HG02798 (cell line): ENCODE results near the gene DNAH17.

Experiments used
- ATAC-seq: cut with Tn5 transposase; IDR thresholded peaks from one replicate; pipeline ENCODE4 v1.9.1; 2021; ENCODE audit warnings: mild to moderate bottlenecking; ENCODE audit not compliant: unreplicated experiment, poor library complexity

DNAH17 gene

DNA sequence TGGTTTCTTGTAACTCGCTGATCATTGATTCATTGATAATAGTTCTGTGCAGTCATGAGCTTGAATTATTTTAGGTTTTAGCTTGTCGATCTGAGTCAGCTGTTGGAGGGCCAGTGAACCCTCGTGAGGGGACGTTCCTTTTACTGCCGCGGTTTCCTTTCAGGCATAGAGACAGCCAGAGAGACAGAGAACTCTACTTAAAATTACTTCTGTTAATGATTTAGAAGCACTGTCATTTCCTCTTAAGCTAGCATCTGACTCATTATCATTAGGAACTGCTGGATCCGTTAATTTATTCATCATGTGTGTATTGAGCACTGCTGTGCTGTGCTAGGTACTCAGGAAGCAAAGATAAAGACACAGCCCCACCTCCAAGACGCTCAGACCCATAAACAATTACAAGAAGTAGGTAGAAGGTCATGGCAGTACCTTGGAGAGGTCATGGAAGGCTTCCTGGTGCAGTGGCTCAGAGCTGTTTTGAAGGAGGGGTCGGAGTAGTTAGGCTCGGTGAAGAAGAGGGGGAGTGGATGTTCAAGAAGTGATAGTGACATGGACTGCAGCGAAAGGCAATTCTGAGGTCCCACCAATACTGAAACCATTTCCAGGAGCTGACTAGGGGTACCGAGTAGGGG lies 195.5 kb downstream of the DNAH17 start:
- ATAC-seq = no peak

- ATAC-seq = no peak
These were observed 196.8 kb downstream of the DNAH17 start for GRCh38 chr17:78380370-78380769.

GRCh38 chr17:78379131-78379491 lies 198.1 kb downstream of the DNAH17 start:
- ATAC-seq = no peak

DNA sequence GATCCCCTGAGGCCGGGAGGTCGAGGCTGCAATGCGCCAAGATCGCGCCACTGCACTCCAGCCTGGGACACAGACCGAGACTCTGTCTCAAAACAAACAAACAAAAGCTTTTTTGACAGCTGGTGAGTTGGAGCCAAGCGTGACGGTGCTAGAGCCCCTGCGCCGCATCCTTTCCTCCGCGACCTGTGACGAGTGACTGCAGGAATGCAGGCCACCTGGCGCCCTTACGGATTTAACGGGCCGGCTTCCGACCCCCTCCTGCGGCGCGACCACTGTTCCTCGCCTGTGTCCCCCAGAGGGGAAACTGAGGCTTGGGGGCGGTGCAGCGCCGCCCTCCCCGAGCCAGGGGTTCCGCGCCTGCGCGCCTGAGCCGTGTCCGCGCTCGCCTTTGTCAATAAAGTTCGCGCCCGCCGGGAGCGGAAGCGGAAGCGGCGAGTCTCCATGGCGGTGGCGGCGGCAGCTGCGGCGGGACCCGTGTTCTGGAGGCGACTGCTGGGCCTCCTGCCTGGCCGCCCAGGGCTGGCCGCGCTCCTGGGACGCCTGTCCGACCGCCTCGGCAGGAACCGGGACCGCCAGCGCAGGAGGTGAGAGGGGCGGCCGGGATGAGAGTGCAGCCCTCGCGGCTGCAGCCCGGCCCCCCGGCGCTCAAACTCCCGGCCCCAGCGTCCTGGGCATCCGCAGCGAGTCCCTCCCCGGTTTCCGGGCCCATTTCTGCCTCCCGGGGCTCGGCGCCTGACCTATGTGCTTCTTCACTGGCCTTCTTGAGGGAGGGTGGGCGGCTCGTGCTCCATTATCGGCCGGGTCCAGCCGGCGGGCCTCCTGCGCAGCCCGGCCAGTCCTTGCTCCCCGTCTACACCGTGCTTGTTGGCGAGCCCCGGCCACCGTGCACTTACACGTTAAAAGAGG lies 198.7 kb downstream of the DNAH17 start, which contains the start of gene PGS1:
Gene PGS1 (plus strand): TSS at position 425 of the 906 bp plus-strand sequence. CDS start 17 bp downstream, at position 442.
- ATAC-seq = peak; percentile 77

DNA sequence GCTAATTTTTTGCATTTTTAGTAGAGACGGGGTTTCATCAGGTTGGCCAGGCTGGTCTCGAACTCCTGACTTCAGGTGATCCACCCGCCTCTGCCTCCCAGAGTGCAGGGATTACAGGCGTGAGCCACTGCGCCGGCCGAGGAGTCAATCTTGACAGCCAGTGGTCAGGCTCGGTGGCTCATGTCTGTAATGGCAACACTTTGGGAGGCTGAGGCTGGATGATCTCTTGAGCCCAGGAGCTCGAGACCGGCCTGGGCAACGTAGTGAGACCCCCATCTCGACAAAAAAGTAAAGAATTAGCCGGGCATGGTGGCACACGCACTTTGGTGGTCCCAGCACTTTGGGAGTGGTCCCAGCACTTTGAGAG lies 199.4 kb downstream of the DNAH17 start:
- no peak for ATAC-seq

DNA sequence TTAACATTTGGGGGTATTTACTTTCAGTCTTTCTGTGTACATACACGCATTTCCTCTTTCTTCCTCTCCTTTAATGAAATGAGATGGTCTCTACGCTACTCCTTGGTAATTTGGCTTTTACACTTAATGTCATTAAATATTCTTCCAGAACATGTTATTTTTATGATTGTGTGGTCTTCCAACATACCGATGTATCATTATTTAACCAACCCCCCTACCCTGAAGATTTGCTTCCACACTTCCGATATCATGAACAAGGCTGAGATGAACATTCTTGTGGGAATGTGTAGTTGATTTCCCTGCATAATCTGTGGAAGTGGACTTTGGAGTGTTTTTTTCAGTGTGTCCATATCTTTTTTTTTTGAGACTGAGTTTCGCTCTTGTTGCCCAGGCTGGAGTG lies 201.0 kb downstream of the DNAH17 start:
- ATAC-seq = no peak

DNA sequence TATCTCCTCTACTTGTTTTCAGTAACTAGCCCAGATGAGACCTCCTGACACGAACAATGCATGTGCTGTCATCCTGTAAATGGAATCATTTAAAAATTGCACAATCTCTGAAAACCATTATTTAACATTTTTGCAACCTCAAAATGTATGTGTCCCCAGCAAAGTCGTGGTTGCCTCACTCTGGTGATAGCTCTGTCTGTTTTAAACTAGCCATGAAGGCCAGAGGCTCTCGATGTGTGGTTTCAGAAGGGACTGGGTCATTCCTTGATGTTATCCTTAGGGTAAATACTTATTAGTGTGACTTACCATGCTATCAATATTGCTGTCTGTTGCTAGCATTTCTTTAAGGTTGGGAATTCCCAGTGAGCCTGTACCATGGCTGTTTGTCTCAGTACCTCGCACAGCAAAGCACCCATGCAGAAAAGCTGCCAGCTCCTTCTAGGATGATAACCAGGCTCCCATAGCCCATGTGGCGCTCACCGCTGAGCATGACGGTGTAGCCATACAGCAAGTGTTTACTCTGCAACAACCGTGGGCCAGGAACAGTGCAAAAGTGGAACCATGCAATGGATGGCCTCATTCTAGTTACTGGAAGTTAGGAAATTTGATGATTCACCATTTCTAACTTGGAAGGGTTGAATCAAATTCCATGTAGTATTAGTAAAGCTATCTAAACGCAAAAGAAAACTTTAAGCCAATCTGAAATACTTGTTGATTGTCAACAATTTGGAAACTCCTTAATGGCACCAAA lies 201.6 kb downstream of the DNAH17 start:
- no peak for ATAC-seq

DNA sequence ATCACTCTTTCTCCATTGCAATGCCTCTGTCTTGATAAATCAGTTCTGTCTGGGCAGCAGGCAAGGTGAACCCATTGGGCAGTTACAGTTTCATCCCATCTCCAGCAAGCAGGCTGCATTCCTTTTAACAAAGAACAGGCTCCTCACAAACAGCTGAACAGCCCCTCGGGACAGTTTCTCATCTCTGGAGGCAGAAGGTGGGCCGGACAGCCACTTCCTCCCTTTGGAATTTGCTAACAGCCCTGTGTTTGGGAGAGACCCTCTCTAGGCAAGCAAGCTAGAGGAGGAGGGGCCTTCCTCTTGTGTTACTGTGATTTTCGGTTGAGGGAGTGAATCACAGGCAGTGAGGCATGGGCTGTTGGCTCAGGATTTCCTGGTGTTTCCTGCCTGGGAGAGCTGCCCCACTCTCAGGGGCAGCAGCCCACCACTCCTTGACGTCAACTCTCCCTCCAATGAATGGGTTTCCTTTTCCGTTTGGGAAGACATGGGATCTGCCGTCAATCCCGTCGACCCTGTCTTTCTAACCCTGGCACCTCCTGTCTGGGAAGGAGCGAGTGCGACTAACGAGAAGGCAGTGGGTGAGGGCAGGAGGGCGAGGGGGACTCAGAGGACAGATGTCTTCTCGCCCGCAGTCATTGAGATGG lies 202.4 kb downstream of the DNAH17 start:
- ATAC-seq = no peak

GRCh38 chr17:78374189-78374588 lies 203.0 kb downstream of the DNAH17 start:
- ATAC-seq = no peak
